GM19324 (cell line): ENCODE results near the gene GPA33.

ENCODE experiments used
- ATAC-seq: cut with Tn5 transposase; IDR thresholded peaks from one replicate; pipeline ENCODE4 v1.9.1; 2021; ENCODE audit warnings: mild to moderate bottlenecking, moderate library complexity; ENCODE audit not compliant: unreplicated experiment, low FRiP score

The GPA33 gene

GRCh38 chr1:167090314-167090942, at the start of gene GPA33:
GPA33 (minus strand) TSS chr1:167090377; CDS start chr1:167090287, 90 bp downstream.
- ATAC-seq, result no peak

- ATAC-seq, result no peak
Measured at GRCh38 chr1:167138703-167139102, 48.5 kb upstream of the GPA33 start.

GRCh38 chr1:167137793-167138510, 47.8 kb upstream of the GPA33 start:
- no peak for ATAC-seq

- ATAC-seq, result no peak
Measured at GRCh38 chr1:167137332-167137781, 47.2 kb upstream of the GPA33 start.

- ATAC-seq, result no peak
Measured at GRCh38 chr1:167136806-167137205, 46.6 kb upstream of the GPA33 start.

GRCh38 chr1:167136191-167136614, 46.0 kb upstream of the GPA33 start:
- ATAC-seq, result no peak

- no peak for ATAC-seq
Measured at GRCh38 chr1:167135281-167135840, 45.2 kb upstream of the GPA33 start.

- no peak for ATAC-seq
Measured at GRCh38 chr1:167132301-167133010, 42.3 kb upstream of the GPA33 start.

GRCh38 chr1:167130829-167131510, 40.8 kb upstream of the GPA33 start:
- no peak for ATAC-seq

GRCh38 chr1:167128261-167129227, 38.4 kb upstream of the GPA33 start:
- ATAC-seq, result no peak

GRCh38 chr1:167127661-167128060, 37.5 kb upstream of the GPA33 start:
- no peak for ATAC-seq

GRCh38 chr1:167127236-167127635, 37.1 kb upstream of the GPA33 start:
- ATAC-seq, result no peak

GRCh38 chr1:167126811-167127210, 36.6 kb upstream of the GPA33 start:
- ATAC-seq, result no peak

GRCh38 chr1:167126317-167126716, 36.1 kb upstream of the GPA33 start:
- no peak for ATAC-seq

GRCh38 chr1:167122568-167122967, 32.4 kb upstream of the GPA33 start:
- ATAC-seq, result no peak

GRCh38 chr1:167122121-167122480, 31.9 kb upstream of the GPA33 start:
- no peak for ATAC-seq

GRCh38 chr1:167121375-167122120, 31.4 kb upstream of the GPA33 start:
- ATAC-seq, result no peak

GRCh38 chr1:167120899-167121298, 30.7 kb upstream of the GPA33 start:
- ATAC-seq, result no peak

GRCh38 chr1:167119696-167120095, 29.5 kb upstream of the GPA33 start:
- ATAC-seq, result no peak
